NCI-H1105 (cell line): ENCODE data around the gene CCNA2.

ENCODE experiments used
- DNase-seq: peaks from one replicate; lab custom pipeline; 2025; lab: John Stamatoyannopoulos, UW

Gene CCNA2

DNA sequence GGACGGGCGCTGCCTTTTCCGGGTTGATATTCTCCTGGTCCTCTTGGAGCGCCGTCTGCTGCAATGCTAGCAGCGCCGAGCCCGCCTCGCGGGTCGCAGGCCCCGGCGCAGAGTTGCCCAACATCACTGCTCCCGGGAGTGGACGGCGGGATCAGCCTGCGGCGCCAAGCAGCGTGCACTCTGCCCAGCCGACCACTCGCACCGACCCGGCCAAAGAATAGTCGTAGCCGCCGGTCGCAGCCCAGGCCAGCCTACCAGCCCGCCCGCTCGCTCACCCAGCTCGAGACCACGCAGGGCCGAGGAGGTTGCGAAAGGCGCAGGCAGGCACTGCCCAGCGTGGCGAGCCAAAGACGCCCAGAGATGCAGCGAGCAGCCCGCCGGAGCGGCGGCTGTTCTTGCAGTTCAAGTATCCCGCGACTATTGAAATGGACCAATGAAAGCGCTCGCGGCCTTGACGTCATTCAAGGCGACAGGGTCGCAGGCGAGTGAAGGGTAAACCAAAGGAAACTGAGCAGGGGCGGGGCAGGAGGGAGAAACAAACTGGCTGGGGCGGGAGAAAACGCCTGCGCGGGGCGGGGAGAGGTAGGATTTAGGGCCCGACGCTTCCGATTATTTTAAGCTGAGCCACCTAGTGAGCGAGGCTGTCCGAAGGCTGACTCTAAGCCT is at the start of gene CCNA2:
Gene CCNA2 (minus strand): TSS at position 379 of the 666 bp plus-strand sequence. CDS start 255 bp downstream, at position 124.
- DNase-seq, result peak; percentile 85

DNA sequence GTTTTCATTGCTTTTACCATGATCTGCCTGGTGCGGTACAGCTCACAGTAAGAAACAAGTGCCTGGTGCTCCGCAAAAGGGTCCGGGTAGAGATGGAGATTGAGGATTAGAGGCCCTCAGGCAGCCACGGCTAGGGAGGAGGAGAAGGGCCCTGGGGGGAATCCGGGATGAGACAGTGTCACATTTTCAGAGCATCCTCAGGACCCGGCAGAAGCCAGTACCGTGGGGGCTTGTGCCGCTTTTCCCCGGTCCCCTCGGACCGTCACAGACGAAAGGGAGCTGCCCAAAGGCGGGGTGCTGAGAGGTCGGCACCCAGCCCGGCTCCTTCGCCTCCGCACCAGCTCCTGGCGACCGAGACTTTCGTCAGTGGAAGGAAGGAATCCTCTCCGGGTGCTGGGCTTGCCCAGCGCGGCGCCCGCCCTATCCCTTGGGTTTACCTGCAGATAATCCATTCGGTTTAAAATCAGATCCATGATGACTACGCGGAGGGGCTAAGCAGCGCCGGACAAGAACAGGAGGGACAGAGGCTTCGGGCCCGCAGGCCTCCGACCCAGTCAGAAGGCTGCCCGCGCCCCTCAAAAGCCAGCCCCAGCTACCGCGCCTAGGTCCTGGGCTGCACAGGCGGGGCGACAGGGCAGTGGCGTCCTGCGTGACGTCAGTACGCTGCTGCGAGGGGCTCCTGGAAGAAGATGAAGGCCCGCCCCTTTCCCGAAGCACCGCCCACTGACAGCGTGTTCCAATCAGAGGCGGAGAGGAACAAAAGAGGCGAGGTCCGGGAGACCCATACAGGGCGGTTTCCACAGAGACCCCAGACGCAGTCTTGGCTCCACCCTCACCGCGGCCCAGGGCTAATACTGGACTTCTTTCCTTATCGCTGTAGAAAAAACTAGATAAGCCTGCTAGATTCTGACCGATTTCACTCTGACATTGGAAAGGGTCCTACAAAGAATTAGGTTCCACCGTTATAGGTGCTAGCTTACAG is 46.4 kb upstream of the CCNA2 start, which contains the start of gene BBS7:
Gene BBS7 (minus strand): TSS at position 634 of the 982 bp plus-strand sequence. CDS start 161 bp downstream, at position 473.
- peak; percentile 92 for DNase-seq

DNA sequence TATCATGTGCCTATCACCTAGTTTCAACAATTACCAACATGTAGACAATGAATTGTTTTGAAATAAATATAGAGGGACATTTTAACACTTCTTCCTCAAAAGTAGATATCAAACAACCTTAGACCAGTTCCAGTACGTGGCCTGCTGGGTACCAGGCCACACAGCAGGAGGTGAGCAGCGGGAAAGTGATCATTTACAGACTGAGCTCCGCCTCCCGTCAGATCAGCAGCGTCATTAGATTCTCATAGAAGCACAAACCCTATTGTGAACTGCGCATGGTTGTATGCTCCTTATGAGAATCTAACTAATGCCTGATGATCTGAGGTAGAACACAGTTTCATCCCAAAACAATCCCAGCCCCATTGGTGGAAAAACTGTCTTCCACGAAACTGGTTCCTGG is 40.1 kb upstream of the CCNA2 start:
- no peak for DNase-seq

- DNase-seq, result no peak
Observed at GRCh38 chr4:121861426-121861825, 37.7 kb upstream of the CCNA2 start.

- no peak for DNase-seq
Observed at GRCh38 chr4:121860121-121860520, 36.4 kb upstream of the CCNA2 start.

DNA sequence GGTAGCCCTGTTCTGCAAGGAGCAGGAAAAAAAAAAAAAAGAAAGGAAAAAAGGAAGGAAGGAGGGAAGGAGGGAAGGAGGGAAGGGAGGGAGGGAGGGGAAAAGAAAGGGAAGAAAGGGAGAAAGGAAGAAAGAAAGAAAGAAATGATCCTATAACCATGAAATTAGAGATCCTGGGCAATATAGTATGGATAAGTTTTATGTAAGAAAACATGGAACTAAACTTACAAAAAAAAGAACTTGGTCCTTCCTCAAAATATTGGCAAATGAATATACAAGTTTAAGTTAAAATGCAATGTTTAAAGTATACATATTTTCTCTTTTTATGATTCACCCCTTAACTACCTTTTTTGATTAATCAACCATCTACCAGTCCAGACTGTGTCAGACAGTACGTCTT is 27.7 kb upstream of the CCNA2 start:
- no peak for DNase-seq

DNA sequence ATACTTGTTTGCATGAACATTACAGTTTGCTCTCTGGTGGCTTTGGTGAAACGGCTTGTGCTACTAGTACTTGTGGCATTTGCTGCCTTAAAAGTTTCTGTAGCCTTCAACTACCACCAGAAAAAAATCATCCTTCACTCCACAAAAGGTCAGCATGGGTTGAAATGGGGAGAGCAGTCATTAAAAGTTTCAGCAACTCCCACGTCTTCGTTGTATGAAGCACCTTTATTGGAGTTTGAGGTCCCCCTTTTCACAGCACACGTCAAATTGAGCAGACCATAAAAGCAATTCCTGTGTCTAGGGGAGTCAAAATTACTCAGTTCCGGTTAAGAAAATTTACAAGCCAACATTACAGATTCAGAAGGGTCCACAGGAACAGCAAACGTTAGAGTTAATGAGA is 23.0 kb upstream of the CCNA2 start:
- DNase-seq, result no peak

- no peak for DNase-seq
Observed at GRCh38 chr4:121842862-121843261, 19.2 kb upstream of the CCNA2 start.

DNA sequence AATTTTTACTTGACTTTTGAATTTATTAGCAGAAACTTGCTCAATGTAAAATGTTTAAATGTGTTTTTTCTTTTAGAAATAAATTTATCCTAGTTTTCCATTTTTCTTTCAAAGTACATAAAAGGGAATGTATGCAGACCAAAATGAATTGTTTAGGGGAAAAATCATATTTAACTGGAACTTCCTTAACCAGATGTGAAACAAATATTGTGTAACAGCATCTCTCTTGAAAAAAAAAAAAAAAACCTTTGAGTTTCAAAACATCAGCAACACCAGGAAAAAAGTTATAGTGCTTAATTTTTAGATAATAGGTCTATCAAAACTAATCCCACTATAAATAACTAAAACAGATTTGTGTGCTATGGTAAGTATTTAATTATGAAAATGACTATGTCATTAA is 14.5 kb upstream of the CCNA2 start:
- DNase-seq, result no peak

- DNase-seq, result no peak
Observed at GRCh38 chr4:121829511-121829910, 5.8 kb upstream of the CCNA2 start.

- no peak for DNase-seq
Observed at GRCh38 chr4:121827853-121828252, 4.2 kb upstream of the CCNA2 start.

DNA sequence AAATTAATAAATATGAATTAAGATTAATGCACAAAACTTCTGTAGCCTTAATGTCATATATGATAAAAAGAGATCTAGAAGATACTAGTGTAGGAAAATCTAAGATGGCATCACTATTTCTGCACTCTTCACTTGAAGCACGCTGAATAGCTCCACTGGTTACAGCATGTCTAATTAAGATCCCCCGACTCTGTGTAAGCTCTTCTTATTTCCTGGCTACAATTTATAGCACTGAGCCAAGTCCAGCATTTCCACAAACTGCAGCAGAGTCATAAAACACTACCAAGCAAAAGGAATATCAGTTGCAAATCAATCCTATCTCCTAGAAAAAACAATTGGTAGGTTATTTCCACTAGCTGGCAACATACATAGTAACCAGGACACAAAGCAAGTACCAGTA is 1.3 kb upstream of the CCNA2 start:
- DNase-seq, result no peak

DNA sequence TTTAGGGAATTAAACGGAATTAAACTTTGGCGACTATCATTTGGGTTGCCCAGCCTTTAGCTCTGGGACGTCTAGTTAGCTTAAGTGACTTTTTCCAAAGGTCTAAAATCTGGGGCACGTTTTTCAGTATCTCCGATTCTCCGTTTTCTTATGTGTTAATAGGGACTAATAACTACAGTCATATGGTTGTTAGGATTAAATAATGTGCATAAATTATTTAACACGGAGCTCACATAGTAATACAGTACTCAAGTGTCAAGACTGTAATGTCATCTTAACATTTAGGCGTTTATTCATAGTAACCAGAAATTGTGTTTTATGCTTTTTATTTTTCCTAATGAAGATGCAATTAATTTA is 466 bp upstream of the CCNA2 start:
- no peak for DNase-seq

- DNase-seq, result peak; percentile 0
Observed at GRCh38 chr4:121822796-121823504, 733 bp downstream of the CCNA2 start.

DNA sequence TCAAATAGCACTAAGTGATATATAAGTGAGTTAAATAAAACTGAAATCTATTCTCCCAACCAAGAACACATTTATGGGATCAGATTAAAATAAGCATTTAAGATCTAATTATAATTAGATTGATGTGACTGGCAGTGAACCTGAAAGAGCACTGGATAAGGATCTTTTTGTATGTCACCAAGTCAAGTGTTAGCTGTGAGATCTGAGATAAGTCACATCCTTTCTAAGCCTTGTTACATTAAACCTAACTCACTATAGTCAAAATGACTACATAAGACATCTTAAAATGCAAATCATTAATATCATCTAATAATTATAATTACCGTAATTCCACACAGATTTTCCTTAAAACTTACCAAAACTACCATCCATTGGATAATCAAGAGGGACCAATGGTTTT is 1.6 kb downstream of the CCNA2 start:
- DNase-seq, result no peak

GRCh38 chr4:121819216-121819965 is 4.3 kb downstream of the CCNA2 start:
- DNase-seq, result no peak

- DNase-seq, result no peak
Observed at GRCh38 chr4:121818215-121818614, 5.5 kb downstream of the CCNA2 start.

- no peak for DNase-seq
Observed at GRCh38 chr4:121817701-121818100, 6.0 kb downstream of the CCNA2 start.

GRCh38 chr4:121817006-121817405 is 6.7 kb downstream of the CCNA2 start:
- DNase-seq, result no peak

DNA sequence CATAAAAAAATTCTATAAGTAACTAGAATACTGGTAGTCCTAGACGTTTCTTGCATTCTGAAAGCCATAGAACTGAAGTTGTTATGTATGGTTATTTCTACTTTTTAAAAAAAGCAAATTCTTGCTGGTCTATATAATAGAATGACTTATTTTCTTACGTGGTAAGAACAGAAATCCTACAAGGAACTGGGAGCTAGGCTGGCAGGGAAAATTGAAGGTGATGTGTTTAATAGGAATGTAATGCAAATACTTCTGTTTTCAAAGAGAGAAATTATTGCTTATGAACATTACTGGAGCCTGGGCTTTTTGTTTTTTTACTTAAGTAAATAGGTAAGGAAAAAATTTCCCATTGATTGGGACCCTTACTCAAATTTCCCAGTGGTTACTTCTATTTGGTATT is 8.9 kb downstream of the CCNA2 start:
- no peak for DNase-seq

GRCh38 chr4:121811122-121811521 is 12.6 kb downstream of the CCNA2 start:
- DNase-seq, result no peak

- no peak for DNase-seq
Observed at GRCh38 chr4:121806411-121806810, 17.3 kb downstream of the CCNA2 start.
